Adrenal gland (tissue), 12 donors: ENCODE measurements around the gene CAMK1D. TPM values are rescaled to one million over a fixed set of nuclear protein-coding genes. Genes with fewer than 3 reads are reported as not detected.

Source experiments
- DNase-seq, 7 donors: peaks; one replicate each; pipeline ENCODE4 v3.0.0-alpha.2; 2019 to 2020
- H3K27ac ChIP-seq, 5 donors: fragments of 200-600 bp; sonication (generic) in 4 of 5; 1 replicate in 3 of 5; 2 replicates in 2 of 5; pipeline versions ENCODE4 v1.5.1 to v1.8.0; 2016 to 2020; ENCODE audit warnings: mild to moderate bottlenecking in 1 of 5
- H3K27me3 ChIP-seq: fragments of 200-600 bp; 2 replicates; pipeline ENCODE4 v1.8.0; 2021
- H3K36me3 ChIP-seq, 2 donors: fragments of 200-600 bp; replicated peaks in 1 of 2; 1 replicate in 1 of 2; 2 replicates in 1 of 2; pipeline versions ENCODE4 v1.5.1 to v1.8.0; 2018 to 2022
- H3K4me1 ChIP-seq, 2 donors: fragments of 200-600 bp; replicated peaks in 1 of 2; 1 replicate in 1 of 2; 2 replicates in 1 of 2; pipeline versions ENCODE4 v1.5.1 to v1.8.0; 2018 to 2021
- H3K4me3 ChIP-seq, 4 donors: fragments of 200-600 bp; sonication (generic) in 3 of 4; one replicate each; pipeline ENCODE4 v1.5.1; 2016 to 2018
- H3K9me3 ChIP-seq, 3 donors: fragments of 200-600 bp; sonication (generic) in 1 of 3; replicated peaks in 1 of 3; 1 replicate in 2 of 3; 2 replicates in 1 of 3; pipeline versions ENCODE4 v1.5.1 to v1.8.0; 2016 to 2021
- CTCF ChIP-seq, 6 experiments: fragments of 450-650 bp in 4 of 6; fragments of 200-600 bp in 2 of 6; sonication (generic) in 1 of 6; IDR thresholded peaks; 1 replicate in 5 of 6; 2 replicates in 1 of 6; pipeline versions ENCODE4 v1.5.1 to v1.8.0; 2016 to 2021; ENCODE audit warnings: antibody characterized with exemption in 6 of 6, mild to moderate bottlenecking in 2 of 6, moderate library complexity in 1 of 6
- POLR2A ChIP-seq, 2 donors: fragments of 450-650 bp; IDR thresholded peaks; one replicate each; pipeline ENCODE4 v1.6.1; 2017; ENCODE audit warnings: antibody characterized with exemption in 2 of 2, mild to moderate bottlenecking in 2 of 2, moderate library complexity in 1 of 2
- WGBS, 4 donors: extraction: QIAGEN DNeasy Blood & Tissue Kit in 2 of 4; methylation state at CpG; one replicate each; pipeline versions ENCODE4 v1.1.5 to v1.1.7; 2013 to 2017; 5-methylcytosine and 5-hydroxymethylcytosine counted together
- intact Hi-C, 2 donors: fragments of 100-400 bp; cut with DNase I; formaldehyde crosslinking; loops; one replicate each; pipeline versions ENCODE4 v1.14.1 to v1.15.0; 2022 to 2023
- polyA plus RNA-seq, 3 donors: library from polyadenylated mRNA; stranded (reverse); fragments of 200-250 nt in 2 of 3; fragments of 350-450 nt in 1 of 3; fragmentation: Illumina TruSeq in 1 of 3; extraction: RNeasy Lipid Tissue Mini Kit (QIAGEN cat#74804) in 1 of 3; gene quantifications; one replicate each; pipeline ENCODE4 v1.2.3, GENCODE V29; 2013 to 2014
- total RNA-seq, 9 donors: library from RNA; depleted of rRNA in 4 of 9; stranded (reverse); fragments of >200 nt in 4 of 9; fragments of 120-200 nt in 1 of 9; fragmentation: NEBNext Ultra II Directional in 1 of 9; extraction: Animal tissue kit (Norgen Biotek cat#: 25700) in 1 of 9; gene quantifications; one replicate each; pipeline versions ENCODE4 v1.1.0 to v1.2.4, GENCODE V29; 2013 to 2023
- donor health status: healthy with polysubstance abuse.
- donor health status: Bipolar disorder and iron deficiency.
- donor health status: DM: yes; HTN: yes; CAD: no.
- donor health status: DM: no; HTN: no; CAD: no.
- donor health status: DM: no; HTN: no; CAD: no.
- donor health status: DM: yes; HTN: yes; CAD: no.

Gene CAMK1D
- total and polyA plus RNA-seq, 12 donors: 2.3 to 9.4 (median 6.5) TPM

- intact Hi-C loops: no loop called here
Measured at GRCh38 chr10:12587451-12587888, 238.1 kb downstream of the CAMK1D start.

DNA sequence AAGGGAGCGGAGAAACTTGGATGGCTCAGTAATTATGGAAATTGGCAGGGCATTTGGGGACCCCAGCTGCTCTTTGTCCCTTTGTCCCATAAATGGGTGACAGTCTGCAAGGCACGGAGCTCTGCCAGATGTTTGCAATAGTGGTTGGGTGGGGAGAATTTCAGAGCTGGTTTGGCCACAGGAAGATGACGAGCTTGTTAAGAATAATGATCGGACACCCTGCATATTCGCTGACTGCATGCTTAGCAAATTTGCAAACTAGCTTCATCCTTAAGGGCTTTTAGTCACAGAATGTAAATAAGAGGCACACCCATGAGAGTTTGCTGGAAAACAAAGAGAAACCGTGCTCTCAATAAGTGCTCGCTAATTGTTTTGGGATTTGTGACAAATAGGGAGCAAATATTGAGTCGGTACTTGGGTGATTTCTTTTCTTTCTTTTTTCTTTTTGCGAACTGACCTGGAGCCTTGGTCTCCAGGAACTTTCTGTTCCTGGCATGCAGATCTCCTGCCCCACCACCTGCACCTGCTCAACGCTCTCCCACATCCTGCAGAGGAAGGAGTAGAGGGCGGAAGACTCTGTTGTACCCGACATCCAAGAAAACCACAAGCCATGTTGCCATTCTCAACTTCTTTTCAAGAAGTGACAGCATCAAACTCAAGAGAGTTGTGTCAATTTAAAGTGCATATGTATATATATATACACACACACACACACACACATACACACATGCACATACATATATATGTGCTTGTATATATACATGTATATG lies 238.9 kb downstream of the CAMK1D start:
- Histone ChIP-seq H3K27ac (peak overlapping the region in 1 of 5 donors; percentile 13), H3K9me3 (no peaks in the 10 kb centered on the region), H3K4me1 (no peaks in the 10 kb centered on the region), H3K4me3 (no peak overlapping the region), H3K27me3 (no peaks in the 10 kb centered on the region), H3K36me3 (no peaks in the 10 kb centered on the region)
- peak in 1 of 7 donors; percentile 8 for DNase-seq
- intact Hi-C loops: no loop called here
- 63 to 79% (median 68%) methylated on average over 12 of the region's 12 CpGs for WGBS, 4 donors
- no peak for TF ChIP-seq POLR2A (IDR thresholded peaks at IDR 0.05)
- no peak for TF ChIP-seq CTCF (IDR thresholded peaks at IDR 0.05)

More at GRCh38 chr10:12587451-12587888, 238.1 kb downstream of the CAMK1D start:
- Histone ChIP-seq H3K36me3 (no peaks in the 10 kb centered on the region), H3K4me3 (no peak overlapping the region), H3K9me3 (no peaks in the 10 kb centered on the region), H3K4me1 (no peaks in the 10 kb centered on the region), H3K27ac (no peak overlapping the region), H3K27me3 (no peaks in the 10 kb centered on the region)
- TF ChIP-seq CTCF (IDR thresholded peaks at IDR 0.05): no peak
- no peak for TF ChIP-seq POLR2A (IDR thresholded peaks at IDR 0.05)
- WGBS, 4 donors: 53 to 72% (median 59%) methylated on average over 4 of the region's 4 CpGs
- DNase-seq: no peak

- intact Hi-C loops: no loop called here
- 79 to 85% (median 82%) methylated on average over 8 of the region's 8 CpGs for WGBS, 4 donors
- Histone ChIP-seq H3K27me3 (no peaks in the 10 kb centered on the region), H3K4me1 (no peaks in the 10 kb centered on the region), H3K9me3 (no peaks in the 10 kb centered on the region), H3K4me3 (no peak overlapping the region), H3K27ac (peak overlapping the region in 1 of 5 donors; percentile 32), H3K36me3 (no peaks in the 10 kb centered on the region)
- DNase-seq: no peak
- no peak for TF ChIP-seq CTCF (IDR thresholded peaks at IDR 0.05)
- no peak for TF ChIP-seq POLR2A (IDR thresholded peaks at IDR 0.05)
Measured at GRCh38 chr10:12589291-12589690, 239.9 kb downstream of the CAMK1D start.

- H3K4me3 ChIP-seq: no peak overlapping the region
- no peaks in the 10 kb centered on the region for H3K36me3 ChIP-seq
- no peak for TF ChIP-seq POLR2A (IDR thresholded peaks at IDR 0.05)
- no peak for TF ChIP-seq CTCF (IDR thresholded peaks at IDR 0.05)
- no peaks in the 10 kb centered on the region for H3K4me1 ChIP-seq
- H3K9me3 ChIP-seq: no peaks in the 10 kb centered on the region
- no peak for DNase-seq
- H3K27me3 ChIP-seq: no peaks in the 10 kb centered on the region
- H3K27ac ChIP-seq: peak overlapping the region in 1 of 5 donors; percentile 32
- intact Hi-C loops: no loop called here
- WGBS, 4 donors: 65 to 80% (median 77%) methylated on average over 4 of the region's 4 CpGs
Measured at GRCh38 chr10:12589791-12590190, 240.4 kb downstream of the CAMK1D start.
